HEK293T (cell line): ENCODE data around the gene DQX1.
"Not testable (repeated sequence)": the region's sequence is repeated elsewhere in the genome, so short reads cannot be mapped to it uniquely, and the experiment has no call there.

Experiments
- CTCF ChIA-PET: fragments of 350-600 bp; formaldehyde crosslinking; extraction: SDS; loops from one replicate; lab custom pipeline; 2021; ENCODE audit warnings: antibody characterized with exemption, inconsistent platforms; lab: Yijun Ruan, JAX
- POLR2A ChIA-PET: fragments of 350-600 bp; formaldehyde crosslinking; extraction: SDS; loops from one replicate; lab custom pipeline; 2020; ENCODE audit warnings: antibody characterized with exemption, inconsistent platforms; lab: Yijun Ruan, JAX
- DNase-seq: peaks from one replicate; pipeline ENCODE4 v3.0.0; 2012; ENCODE audit warnings: mixed read lengths; ENCODE audit errors: extremely low spot score
- ARNT ChIP-seq: fragments of 450-650 bp; IDR thresholded peaks from 2 replicates; pipeline ENCODE4 v1.6.1; 2017; ENCODE audit warnings: mild to moderate bottlenecking
- BHLHE40 ChIP-seq: fragments of 450-650 bp; IDR thresholded peaks from 2 replicates; pipeline ENCODE4 v1.6.1; 2016; ENCODE audit warnings: mild to moderate bottlenecking, moderate library complexity, borderline replicate concordance
- CTBP1 ChIP-seq: fragments of 450-650 bp; IDR thresholded peaks from 2 replicates; pipeline ENCODE4 v1.6.1; 2016; ENCODE audit warnings: borderline replicate concordance
- ELF4 ChIP-seq: fragments of 450-650 bp; IDR thresholded peaks from 2 replicates; pipeline ENCODE4 v1.6.1; 2017; ENCODE audit warnings: antibody characterized with exemption
- FOXA1 ChIP-seq: fragments of 450-650 bp; IDR thresholded peaks from 2 replicates; pipeline ENCODE4 v1.6.1; 2016; ENCODE audit warnings: mild to moderate bottlenecking
- FOXK2 ChIP-seq: fragments of 450-650 bp; IDR thresholded peaks from 2 replicates; pipeline ENCODE4 v1.6.1; 2016; ENCODE audit warnings: mild to moderate bottlenecking
- FOXM1 ChIP-seq: fragments of 450-650 bp; IDR thresholded peaks from 2 replicates; pipeline ENCODE4 v1.6.1; 2017; ENCODE audit warnings: mild to moderate bottlenecking, borderline replicate concordance
- HDGF ChIP-seq: fragments of 450-650 bp; IDR thresholded peaks from 2 replicates; pipeline ENCODE4 v1.6.1; 2017; ENCODE audit warnings: antibody characterized with exemption, borderline replicate concordance
- L3MBTL2 ChIP-seq: fragments of 450-650 bp; conservative IDR thresholded peaks from 2 replicates; pipeline ENCODE4 v1.6.1; 2016; ENCODE audit warnings: mild to moderate bottlenecking
- LEF1 ChIP-seq: fragments of 450-650 bp; IDR thresholded peaks from 2 replicates; pipeline ENCODE4 v1.6.1; 2017; ENCODE audit warnings: mild to moderate bottlenecking, borderline replicate concordance
- NFRKB ChIP-seq: fragments of 450-650 bp; IDR thresholded peaks from 2 replicates; pipeline ENCODE4 v1.6.1; 2016; ENCODE audit warnings: mild to moderate bottlenecking, moderate library complexity
- SP1 ChIP-seq: fragments of 450-650 bp; IDR thresholded peaks from 2 replicates; pipeline ENCODE4 v1.6.1; 2017
- SUZ12 ChIP-seq: fragments of 450-650 bp; IDR thresholded peaks from 2 replicates; pipeline ENCODE4 v1.6.1; 2016; ENCODE audit warnings: mild to moderate bottlenecking
- TARDBP ChIP-seq: fragments of 450-650 bp; IDR thresholded peaks from 2 replicates; pipeline ENCODE4 v1.6.1; 2016
- ZNF384 ChIP-seq: fragments of 450-650 bp; IDR thresholded peaks from 2 replicates; pipeline ENCODE4 v1.6.1; 2016
- TF ChIP-seq, protein P1 (sequence below): fragments of 450-650 bp; IDR thresholded peaks from 2 replicates; pipeline ENCODE4 v1.6.1; 2016

DQX1 gene

DNA sequence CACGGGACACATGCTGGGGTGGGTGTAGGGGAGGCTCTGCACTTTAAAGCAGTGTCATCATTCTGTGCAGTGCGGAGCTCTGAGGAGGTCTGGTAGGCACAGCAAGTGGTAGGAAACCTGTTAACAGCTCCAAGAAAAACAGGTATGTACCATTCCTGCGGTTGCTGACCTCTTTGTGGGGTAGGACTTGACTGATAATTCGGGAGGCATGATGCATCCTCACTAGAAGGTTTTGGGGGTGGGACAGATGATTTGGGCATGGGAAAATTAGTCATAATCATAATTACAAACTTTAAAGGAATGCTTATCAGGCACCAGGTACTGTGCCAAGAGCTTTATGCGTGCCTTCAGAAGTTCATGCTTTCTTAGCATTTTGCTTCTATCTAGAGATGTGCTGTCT lies 38.2 kb upstream of the DQX1 start:
- DNase-seq = no peak
- ChIA-PET POLR2A (no interaction called here), CTCF (no interaction called here)
- no peak for TF ChIP-seq ELF4
- no peak for TF ChIP-seq SUZ12
- no peak for TF ChIP-seq HDGF
- TF ChIP-seq FOXK2 = no peak
- no peak for TF ChIP-seq SP1
- no peak for TF ChIP-seq TARDBP
- no peak for TF ChIP-seq ZNF384

DNA sequence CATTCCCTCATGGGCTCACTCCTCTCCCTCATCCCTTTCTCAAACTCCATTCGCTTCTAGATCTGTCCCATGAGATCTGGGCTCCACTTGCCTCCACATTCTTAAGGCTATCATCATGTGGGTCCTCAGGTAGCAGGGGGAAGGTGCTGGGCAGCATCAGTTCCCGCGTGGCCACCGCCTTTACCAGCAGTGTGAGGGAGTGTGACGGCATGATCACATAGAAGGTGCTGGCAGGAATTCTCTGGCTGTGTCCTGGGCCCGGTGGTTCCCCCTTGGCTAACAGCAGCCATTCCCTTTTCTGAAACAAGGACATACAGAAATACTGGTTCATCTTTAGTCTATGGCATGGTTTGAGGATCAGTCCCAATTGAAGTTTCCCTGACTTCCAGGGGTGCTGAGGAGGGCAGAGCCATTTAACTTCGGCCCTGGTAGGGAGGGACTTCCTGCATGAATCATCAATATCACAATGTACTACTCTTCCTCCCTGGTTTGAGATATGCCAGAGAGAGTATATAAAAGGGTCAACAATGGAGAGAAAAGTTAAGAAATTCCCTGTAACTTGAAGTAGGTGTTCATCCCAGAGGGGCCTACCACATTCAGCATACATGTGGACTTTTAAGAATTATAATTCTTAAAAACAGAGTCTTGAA lies 36.2 kb upstream of the DQX1 start:
- DNase-seq = no peak
- TF ChIP-seq CTBP1 (no peak), SUZ12 (no peak), ZNF384 (no peak), TARDBP (no peak), BHLHE40 (no peak), HDGF (no peak)
- ChIA-PET CTCF (no interaction called here), POLR2A (no interaction called here)

DNA sequence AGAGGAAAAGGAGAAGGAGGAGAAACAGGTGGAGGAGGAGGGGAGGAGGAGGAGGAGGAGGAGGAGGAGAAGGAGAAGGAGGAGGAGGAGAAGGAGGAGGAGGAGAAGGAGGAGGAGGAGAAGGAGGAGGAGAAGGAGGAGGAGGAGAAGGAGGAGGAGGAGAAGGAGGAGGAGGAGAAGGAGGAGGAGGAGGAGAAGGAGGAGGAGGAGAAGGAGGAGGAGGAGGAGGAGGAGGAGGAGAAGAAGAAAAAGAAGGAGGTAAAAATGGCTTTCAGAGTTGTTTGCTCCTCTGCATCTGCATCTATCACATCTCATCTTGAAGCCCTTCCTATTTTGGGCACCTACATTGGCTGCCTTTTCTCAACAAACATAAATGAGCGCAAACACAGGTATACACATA lies 35.0 kb upstream of the DQX1 start:
- POLR2A ChIA-PET, CTCF ChIA-PET: not testable (repeated sequence)

DNA sequence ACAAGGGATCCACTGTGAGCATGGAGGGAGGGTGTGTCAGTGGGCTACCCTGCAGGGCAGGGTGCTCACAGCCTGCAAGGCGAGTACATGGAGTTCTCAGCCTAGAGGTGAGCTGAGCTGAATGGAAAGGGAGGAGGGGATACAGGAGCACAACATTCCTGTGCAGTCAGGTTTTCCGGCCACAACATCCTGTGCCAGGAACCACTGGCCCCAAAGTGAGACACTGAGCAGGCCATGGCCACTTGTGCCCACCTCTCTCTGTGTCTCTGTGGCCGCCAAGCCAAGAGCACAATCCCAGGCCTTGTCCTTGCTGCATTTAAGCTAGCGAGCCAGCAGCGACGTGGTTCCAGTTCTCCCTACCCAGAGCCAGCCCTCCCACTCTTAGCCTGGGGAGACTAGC lies 34.6 kb upstream of the DQX1 start:
- TF ChIP-seq SUZ12 = no peak
- TF ChIP-seq ARNT = no peak
- no peak for TF ChIP-seq HDGF
- TF ChIP-seq L3MBTL2 = no peak
- TF ChIP-seq FOXA1 = no peak
- TF ChIP-seq TARDBP = no peak
- no peak for TF ChIP-seq CTBP1
- TF ChIP-seq LEF1 = no peak
- POLR2A ChIA-PET = no interaction called here
- no peak for DNase-seq
- CTCF ChIA-PET = no interaction called here

More for the DNA sequence above, 35.0 kb upstream of the DQX1 start:
- not testable (repeated sequence) for DNase-seq

DNA sequence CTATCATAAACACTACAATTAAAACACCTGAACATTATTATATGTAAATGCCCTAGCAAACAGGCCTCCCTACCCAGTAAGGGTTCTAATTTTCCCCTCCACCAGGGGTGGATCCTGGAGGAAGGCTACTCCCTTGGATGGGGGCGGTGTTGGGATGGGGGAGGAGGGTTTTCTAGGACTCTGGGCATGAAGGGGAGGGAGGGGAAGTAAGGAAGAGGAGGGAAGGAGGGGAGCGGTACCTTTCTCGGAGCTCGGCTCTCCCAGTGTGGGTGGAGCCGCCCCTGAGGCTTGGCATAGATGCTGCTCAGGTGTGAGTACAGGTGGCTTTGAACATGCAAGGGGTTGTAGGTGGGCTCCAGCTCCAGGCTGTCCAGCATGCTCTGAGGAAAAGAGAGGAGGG lies 33.9 kb upstream of the DQX1 start:
- CTCF ChIA-PET = interaction anchor here (0.6 kb wide), 1 partner anchor 251 kb away, joined by 4 read pairs; no protein-coding TSS in a partner anchor

DNA sequence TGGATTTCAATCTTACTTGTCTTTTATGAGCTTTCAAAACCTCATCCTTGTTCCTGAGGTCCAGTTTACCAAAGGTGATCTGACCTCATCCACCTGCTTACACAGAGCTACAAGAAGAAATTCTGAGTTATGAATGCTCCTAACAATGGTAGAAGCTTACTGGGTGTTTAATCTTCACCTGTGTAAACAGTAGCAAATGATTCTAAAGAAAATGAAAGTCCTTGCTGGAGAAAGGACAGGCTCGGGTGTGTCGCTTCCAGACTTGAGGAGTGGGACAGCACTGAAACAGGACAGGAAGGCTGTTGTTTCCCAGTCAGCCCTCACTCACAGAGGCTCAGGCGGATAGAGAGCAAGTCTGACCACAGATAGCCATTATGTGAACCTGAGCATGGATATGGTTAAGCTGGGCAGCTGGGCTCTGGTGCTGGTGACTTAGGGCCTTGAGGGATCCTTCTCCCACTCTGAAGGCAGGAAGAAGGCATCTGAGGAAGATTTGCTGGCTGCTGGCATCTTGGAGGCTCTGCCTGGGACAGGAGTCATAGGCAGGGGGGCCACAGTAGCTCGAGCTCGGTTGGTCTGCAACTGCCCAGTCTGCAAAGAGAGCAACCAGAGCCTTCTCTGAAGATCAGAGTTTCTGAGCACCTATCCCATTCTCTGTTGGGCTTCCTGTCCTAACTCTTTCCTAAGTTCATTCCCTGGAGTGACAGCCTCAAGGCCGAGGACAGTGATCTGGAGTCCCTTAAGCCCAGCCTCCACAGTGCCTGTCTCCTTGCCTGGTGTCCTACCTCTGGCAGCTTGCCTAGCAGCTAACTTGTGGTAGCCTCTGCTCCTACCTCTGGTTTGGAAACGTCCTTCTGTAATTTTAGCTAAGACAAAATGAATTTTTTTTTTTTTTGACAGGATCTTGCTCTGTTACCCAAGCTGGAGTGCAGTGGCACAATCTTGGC lies 32.5 kb upstream of the DQX1 start:
- POLR2A ChIA-PET = interaction anchor here (0.7 kb wide), 1 partner anchor 9 kb away, joined by 3 read pairs; no protein-coding TSS in a partner anchor
- TF ChIP-seq BHLHE40 (no peak), HDGF (no peak), L3MBTL2 (no peak), SP1 (no peak), ZNF384 (no peak), NFRKB (no peak), CTBP1 (no peak), SUZ12 (no peak), ELF4 (no peak), TARDBP (no peak), FOXM1 (no peak), FOXK2 (no peak), LEF1 (no peak), ARNT (no peak), FOXA1 (no peak)
- TF ChIP-seq, protein P1, sequence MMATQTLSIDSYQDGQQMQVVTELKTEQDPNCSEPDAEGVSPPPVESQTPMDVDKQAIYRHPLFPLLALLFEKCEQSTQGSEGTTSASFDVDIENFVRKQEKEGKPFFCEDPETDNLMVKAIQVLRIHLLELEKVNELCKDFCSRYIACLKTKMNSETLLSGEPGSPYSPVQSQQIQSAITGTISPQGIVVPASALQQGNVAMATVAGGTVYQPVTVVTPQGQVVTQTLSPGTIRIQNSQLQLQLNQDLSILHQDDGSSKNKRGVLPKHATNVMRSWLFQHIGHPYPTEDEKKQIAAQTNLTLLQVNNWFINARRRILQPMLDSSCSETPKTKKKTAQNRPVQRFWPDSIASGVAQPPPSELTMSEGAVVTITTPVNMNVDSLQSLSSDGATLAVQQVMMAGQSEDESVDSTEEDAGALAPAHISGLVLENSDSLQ = no peak
- no peak for DNase-seq
- CTCF ChIA-PET = interaction anchor here (0.5 kb wide), 1 partner anchor 15 kb away, joined by 5 read pairs; no protein-coding TSS in a partner anchor

More for the DNA sequence above, 33.9 kb upstream of the DQX1 start:
- TF ChIP-seq FOXA1 (no peak), NFRKB (no peak), ARNT (no peak), FOXM1 (no peak), LEF1 (no peak), CTBP1 (no peak), SP1 (no peak), TARDBP (no peak), ELF4 (no peak), L3MBTL2 (no peak), FOXK2 (no peak), BHLHE40 (no peak), ZNF384 (no peak), SUZ12 (no peak), HDGF (no peak)
- TF ChIP-seq, protein P1 = no peak
- no peak for DNase-seq
- POLR2A ChIA-PET = no interaction called here
